Measurements from ENCODE around the gene CHST5. TPM values are rescaled to one million over a fixed set of nuclear protein-coding genes. Genes with fewer than 3 reads are reported as not detected.

CHST5 gene
- total and polyA plus RNA-seq, 9 of the 15 experiments (the other 6 are each of a cell fraction or from before 2014, with no cell fraction given) = 0.06 to 0.21 (median 0.14) TPM; not detected in 5

GRCh38 chr16:75483222-75483621 lies 52.7 kb downstream of the CHST5 start:
- POLR2A ChIA-PET = no interaction called here
- Histone ChIP-seq H3K36me3 (ENCODE audit: control insufficient read depth, insufficient read depth, low read length) (no peaks in the 10 kb centered on the region), H3K4me1 (replicated peaks in 1 of 2; ENCODE audit: control insufficient read depth in 2 of 2, insufficient read depth in 2 of 2, low read length in 2 of 2) (peaks cover 0 to 9% of the 10 kb centered on the region in 2 experiments; a peak in 2 of 5 replicates), H3K79me2 (ENCODE audit: control insufficient read depth, insufficient read depth, low read length) (no peaks in the 10 kb centered on the region), H4K20me1 (replicated peaks; ENCODE audit: control insufficient read depth, insufficient read depth, low read length) (no peaks in the 10 kb centered on the region), H3K9me1 (ENCODE audit: control insufficient read depth, insufficient read depth, low read length) (no peaks in the 10 kb centered on the region), H2AFZ (ENCODE audit: low read depth, low read length) (no peak overlapping the region), H3K4me2 (ENCODE audit: insufficient read depth, low read length) (no peak overlapping the region), H3K9me3 (replicated peaks; ENCODE audit: control insufficient read depth, insufficient read depth, low read depth, low read length) (no peaks in the 10 kb centered on the region), H3K4me3 (no peak overlapping the region), H3K27ac (ENCODE audit: extremely low read depth, low read depth, low read length) (no peak overlapping the region), H3K9ac (ENCODE audit: insufficient read depth in 1 of 2, low read depth in 2 of 2, low read length in 2 of 2) (no peak overlapping the region), H3K27me3 (ENCODE audit: control insufficient read depth in 2 of 2, insufficient read depth in 2 of 2, low read length in 2 of 2) (peaks cover 5 to 59% of the 10 kb centered on the region in 2 experiments; a peak in 4 of 5 replicates)
- no TSS peak for BruUV-seq (replicated peaks)
- TF ChIP-seq TBL1XR1 (IDR thresholded peaks at IDR 0.05; ENCODE audit: low read length in 2 of 2) = no peak
- no peak for TF ChIP-seq NR1H2 (CRISPR knock-in tag; IDR thresholded peaks at IDR 0.05)
- TF ChIP-seq YY1 (IDR thresholded peaks at IDR 0.05; ENCODE audit: borderline replicate concordance in 1 of 3, control insufficient read depth in 1 of 3, extremely low read depth in 1 of 3, insufficient read depth in 3 of 3, insufficient read length in 1 of 3, insufficient replicate concordance in 2 of 3, low read depth in 1 of 3, low read length in 2 of 3) = no peak
- no peak for TF ChIP-seq ESRRA (IDR thresholded peaks at IDR 0.05; ENCODE audit: borderline replicate concordance, low read depth)
- no peak for TF ChIP-seq SIRT6 (IDR thresholded peaks at IDR 0.05; ENCODE audit: low read depth, low read length)
- TF ChIP-seq ZBTB12 (CRISPR knock-in tag; IDR thresholded peaks at IDR 0.05) = no peak
- CTCF ChIA-PET (ENCODE audit: low intra/inter-chr PET ratio) = no interaction called here
- DNase-seq (ENCODE audit: extremely low read depth in 1 of 4, low spot score in 3 of 4) = no peak
- intact Hi-C loops (cut with micrococcal nuclease) (no loop called here), in situ Hi-C loops (cut with MboI) (no loop called here)
- WGBS (ENCODE audit: insufficient coverage, low coverage, missing lambda C conversion rate) = 4% methylated on average over 2 of the region's 2 CpGs
- peak; percentile 28 for ATAC-seq
- FAIRE-seq = peak; percentile 15

Measured in K562 (cell line).